Activated T-cell treated with anti-CD3 and anti-CD28 coated beads, Interleukin-2, amount 50 U/mL, for 48 hours (primary cell): ENCODE results near the gene KRT17.
A peak's percentile ranks its signal among the peaks of the same experiment; 100 is the strongest.
"Not testable (repeated sequence)": the region's sequence is repeated elsewhere in the genome, so short reads cannot be mapped to it uniquely, and the experiment has no call there.

ENCODE experiments used
- DNase-seq, 2 experiments: peaks; one replicate each; pipeline ENCODE4 v3.0.0-alpha.2; 2020

KRT17 gene

GRCh38 chr17:41589301-41589700 is 35.1 kb downstream of the KRT17 start:
- DNase-seq = no peak

DNA sequence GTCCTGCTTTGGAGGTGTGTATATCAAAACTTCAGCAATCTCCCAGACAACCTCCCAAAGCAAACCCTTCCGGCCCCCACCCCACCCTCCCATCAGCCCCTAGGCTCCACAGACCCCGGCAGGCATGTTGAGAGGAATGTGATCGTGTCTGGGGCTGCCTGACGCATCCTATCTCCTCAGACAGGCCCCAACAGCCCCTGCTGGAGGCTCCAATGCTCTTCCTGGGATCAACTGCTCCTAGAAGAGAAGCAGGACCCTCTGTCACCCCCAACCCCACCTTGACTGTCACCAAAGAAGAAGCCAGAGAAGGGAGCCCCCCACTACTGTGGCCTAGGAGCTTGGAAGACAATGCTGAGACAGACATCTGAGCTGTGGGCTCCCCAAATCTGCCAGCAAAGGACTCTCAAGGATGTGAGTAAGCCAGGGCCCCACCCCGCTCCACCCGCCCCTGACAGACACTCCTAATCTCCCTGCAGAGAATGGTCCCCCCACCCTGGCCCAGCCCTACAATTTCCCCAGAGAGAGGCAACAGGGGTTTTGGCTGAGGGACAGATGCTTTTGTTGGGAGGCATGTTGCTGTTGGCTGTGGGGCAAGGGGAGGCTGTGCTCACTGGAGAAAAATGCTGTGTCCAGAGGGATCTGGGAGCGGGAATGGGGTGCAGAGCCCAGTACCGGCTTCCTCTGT is 36.1 kb downstream of the KRT17 start:
- DNase-seq = no peak

DNA sequence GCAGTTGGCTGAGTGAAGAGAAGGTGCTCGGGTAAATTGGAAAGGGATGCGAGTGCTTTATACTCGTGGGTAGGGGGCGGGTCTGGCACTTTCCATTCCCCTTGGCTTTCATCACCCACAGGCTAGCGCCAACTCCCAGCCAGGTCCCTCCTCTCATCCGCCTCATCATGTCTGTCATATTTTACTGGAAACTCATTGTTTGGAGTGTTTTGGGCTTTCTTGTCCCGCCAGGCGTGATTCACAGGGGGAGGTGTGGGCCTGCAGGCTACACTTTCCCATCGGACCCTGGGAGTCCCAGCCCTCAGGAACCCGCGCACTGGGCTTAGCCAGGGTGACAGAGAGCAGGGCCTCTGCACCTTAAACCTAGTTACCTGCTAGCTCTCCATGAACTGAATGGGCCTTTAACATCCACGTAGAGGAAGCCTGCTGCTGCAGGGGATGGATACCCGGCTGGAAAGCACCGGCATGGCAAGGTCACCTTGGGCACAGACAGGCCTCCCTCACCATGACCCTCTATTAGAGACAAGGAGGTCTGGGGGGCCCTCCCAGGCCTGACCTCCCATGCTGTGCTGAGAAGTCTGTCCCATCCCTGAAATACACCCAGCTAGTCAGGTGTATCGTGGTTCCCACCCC is 37.4 kb downstream of the KRT17 start, which contains the start of gene KRT14:
KRT14 (minus strand) TSS at position 33 of the 633 bp plus-strand sequence. CDS start 61 bp downstream, outside the sequence.
- no peak for DNase-seq

GRCh38 chr17:41585301-41586056 is 38.9 kb downstream of the KRT17 start:
- DNase-seq = no peak

GRCh38 chr17:41584331-41584927 is 39.9 kb downstream of the KRT17 start:
- DNase-seq = not testable (repeated sequence)

DNA sequence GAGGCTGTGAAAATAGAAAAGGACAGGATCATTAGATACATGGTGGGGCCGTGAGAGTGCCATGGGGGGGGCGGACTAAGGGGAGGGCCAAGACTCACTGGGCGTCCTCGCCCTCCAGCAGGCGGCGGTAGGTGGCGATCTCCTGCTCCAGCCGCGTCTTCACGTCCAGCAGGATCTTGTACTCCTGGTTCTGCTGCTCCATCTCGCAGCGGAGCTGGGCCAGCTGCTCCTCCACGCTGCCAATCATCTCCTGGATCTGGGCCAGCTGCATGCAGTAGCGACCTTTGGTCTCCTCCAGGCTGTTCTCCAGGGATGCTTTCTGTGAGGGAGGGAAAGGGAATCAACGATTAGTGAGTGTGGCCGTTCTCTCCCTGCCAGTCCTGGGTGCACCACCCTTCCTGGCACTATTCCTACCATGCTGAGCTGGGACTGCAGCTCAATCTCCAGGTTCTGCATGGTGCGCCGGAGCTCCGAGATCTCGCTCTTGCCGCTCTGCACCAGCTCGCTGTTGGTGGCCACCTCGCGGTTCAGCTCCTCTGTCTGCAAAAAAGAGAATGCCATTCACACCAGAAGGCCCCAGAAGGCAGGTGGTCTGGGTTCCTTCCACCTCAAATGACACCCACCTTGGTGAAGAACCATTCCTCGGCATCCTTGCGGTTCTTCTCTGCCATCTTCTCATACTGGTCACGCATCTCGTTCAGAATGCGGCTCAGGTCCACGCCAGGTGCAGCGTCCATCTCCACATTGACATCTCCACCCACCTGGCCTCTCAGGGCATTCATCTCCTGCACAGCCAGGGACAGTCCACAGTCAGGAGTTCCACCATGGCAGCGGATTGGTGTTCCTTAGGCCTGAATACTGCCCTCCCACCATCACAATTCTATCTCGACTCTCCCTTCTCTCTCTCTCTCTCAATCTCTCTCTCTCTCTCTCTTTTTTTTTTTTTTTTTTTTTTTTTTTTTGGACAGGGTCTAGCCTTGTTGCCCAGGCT is 40.9 kb downstream of the KRT17 start:
- DNase-seq = no peak

DNA sequence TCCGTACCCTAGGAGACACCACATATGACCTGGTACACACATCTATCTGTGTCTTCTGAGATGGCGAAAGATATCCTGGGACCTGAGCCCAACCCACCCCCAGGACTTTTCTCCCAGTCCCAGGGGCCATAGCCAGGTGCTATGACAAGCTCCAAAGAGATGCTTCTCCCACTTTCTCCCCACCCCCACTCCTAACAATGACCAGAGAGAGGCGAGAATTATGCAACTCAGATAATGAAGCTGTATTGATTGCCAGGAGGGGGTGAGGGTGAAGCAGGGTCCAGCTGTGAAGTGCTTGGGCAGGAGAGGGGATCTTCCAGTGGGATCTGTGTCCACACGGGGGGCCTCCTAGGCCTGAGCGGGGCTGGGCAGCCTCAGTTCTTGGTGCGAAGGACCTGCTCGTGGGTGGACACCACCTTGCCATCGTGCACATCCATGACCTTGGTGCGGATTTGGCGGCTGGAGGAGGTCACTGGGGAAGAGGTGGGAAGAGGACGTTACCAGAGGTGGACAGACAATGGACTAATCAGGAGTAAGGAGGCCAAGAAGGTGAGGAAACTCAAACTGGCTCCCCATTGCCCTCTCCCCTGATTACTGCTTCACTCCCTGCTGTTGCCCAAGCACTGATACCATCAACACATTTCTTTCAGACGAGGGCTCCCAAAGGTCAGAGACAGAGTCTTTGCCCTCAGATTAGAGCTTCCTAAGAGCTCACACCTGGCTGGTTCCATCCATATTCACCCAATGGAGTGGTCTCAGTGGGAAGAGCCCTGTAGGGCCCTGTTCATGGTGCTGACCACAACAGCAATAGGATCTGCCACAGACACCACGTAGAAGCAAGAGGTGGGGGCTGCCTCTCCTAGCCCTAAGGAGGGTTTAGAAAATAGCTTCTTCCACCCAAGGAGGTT is 42.1 kb downstream of the KRT17 start:
- DNase-seq = not testable (repeated sequence)

GRCh38 chr17:41581366-41582060 is 42.9 kb downstream of the KRT17 start:
- no peak for DNase-seq

DNA sequence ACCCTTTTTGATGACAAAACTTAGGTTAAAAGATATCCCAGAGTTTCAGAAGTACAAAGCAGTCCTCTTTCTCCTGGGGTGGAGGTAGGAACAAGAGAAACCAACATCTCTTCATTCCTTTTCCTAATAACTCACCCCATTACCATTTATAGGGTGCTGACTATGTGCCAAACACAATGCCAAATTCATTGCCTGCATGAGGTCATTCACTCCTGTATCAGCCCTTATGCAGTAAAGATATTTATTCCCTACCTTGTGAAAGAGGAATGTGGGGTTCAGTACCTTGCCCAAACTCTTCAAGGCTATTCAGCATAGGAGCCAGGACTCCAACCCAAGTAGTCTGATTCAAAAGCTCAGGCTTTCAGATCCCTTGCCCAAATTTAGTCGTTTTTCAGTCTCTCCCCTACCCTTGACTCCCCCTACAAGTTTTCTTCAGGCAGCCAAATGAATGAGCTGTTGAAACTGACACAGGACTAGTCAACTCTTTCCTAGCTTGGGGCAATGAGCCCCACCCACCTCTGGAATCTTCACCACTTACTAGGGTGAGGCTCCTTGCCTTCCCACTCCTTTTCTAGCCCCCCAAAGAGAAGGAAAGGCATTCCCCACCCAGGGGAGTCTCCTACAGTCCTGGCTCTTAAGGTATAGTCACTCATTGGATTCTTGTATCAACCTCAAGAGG is 43.5 kb downstream of the KRT17 start:
- no peak for DNase-seq

DNA sequence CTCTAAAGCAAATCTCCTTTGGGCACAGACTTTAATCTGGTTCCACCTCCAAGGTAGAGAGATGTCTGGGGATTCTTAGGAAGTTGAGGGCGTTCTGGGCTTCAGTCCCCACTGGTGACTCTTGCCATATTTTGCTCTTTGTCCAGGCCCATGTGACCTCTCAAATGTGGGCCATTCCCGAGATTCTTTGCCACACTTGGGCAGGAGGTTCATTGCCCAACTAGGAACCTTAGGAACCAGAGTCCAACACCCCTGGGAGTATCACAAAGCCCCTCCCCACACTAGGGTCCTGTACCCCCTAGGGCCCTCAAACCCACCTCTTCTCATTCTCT is 44.2 kb downstream of the KRT17 start:
- DNase-seq = no peak

GRCh38 chr17:41579484-41580243 is 44.7 kb downstream of the KRT17 start:
- peak; percentile 89 to 91 for DNase-seq

DNA sequence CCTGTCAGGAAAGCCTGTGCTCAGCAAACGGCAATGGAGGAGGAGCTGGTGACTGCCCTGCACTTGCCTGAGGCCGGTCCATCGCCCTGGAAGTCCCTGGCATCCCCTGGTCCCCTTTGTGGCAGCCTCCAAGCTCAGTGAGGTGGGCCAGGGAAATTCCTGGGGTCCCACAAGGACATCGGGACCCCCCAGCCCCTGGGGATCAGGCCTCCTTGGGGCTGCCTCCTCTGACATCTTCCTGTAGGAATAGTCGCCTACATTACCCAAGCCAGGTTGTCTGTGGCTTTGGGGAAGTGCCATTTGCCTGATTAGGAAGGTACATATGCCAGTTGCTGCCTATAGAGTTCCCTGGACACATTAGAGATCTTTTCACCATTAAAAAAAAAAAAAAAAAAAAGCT is 45.4 kb downstream of the KRT17 start:
- no peak for DNase-seq

GRCh38 chr17:41578538-41578937 is 45.8 kb downstream of the KRT17 start:
- no peak for DNase-seq

DNA sequence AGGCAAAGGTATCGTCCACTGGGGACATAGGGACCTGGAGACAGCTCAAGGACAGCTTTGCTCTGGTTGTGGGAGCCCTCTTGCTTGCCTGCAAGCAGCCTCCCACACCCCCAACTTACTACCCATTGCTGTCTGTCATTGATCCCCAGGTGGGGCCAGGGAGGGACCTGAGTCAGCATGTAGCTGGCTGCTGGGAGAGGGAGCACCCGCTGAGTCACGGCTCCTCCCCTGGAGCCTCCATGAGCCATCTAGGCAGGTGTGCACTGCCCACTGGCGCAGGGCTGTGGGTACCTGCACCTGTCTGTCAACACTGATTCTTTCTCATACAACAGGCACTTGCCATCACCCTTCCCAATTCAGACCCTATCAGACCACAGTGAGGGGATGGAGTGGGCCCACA is 47.6 kb downstream of the KRT17 start:
- not testable (repeated sequence) for DNase-seq

- no peak for DNase-seq
Measured at GRCh38 chr17:41575336-41575735, 49.0 kb downstream of the KRT17 start.

GRCh38 chr17:41571561-41572434 is 52.6 kb downstream of the KRT17 start, which contains the start of gene KRT9:
Gene KRT9, minus strand, starts transcription at chr17:41572059. Its CDS starts 67 bp downstream, at chr17:41571992.
- DNase-seq = no peak
